ENCODE measurements around the gene SPPL2B.
"Not testable (repeated sequence)": the region's sequence is repeated elsewhere in the genome, so short reads cannot be mapped to it uniquely, and the experiment has no call there.

SPPL2B gene

GRCh38 chr19:2338751-2339643 is 10.5 kb downstream of the SPPL2B start:
- DNase-seq: no peak

GRCh38 chr19:2339644-2340310 is 11.3 kb downstream of the SPPL2B start:
- DNase-seq: no peak

DNA sequence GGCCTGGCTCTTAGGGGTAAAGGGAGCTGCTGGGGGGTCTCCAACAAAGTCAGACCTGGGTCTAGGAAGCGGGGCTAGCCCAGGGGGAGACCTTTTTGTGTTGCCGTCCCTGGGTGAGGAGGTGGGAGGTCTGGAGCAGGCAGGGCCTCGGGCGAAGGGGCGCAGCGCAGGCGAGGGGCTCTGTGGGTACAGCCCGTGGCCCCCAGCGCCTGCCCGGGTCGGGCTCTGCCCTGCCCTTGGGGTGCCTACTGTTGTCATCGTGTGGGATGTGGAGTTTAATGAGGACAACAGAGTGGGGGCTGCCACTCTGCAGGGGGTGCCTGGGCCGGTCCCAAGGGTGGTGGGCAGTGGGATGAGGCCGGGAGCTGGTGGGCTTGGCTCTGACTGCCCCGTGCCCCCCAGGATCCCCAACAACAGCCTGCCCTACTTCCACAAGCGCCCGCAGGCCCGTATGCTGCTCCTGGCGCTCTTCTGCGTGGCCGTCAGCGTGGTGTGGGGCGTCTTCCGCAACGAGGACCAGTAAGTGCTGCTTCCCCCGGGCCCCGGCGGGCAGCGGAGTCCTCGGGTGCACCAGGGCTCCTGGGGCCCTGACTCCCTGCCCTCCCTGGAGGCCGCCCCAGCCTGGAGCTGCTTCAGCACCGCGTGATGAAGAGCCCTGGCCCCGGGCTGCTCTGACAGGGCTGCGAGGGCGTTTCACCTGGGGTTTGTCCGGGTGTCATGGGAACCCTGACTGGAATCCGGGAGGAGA is 12.2 kb downstream of the SPPL2B start:
- DNase-seq: no peak

DNA sequence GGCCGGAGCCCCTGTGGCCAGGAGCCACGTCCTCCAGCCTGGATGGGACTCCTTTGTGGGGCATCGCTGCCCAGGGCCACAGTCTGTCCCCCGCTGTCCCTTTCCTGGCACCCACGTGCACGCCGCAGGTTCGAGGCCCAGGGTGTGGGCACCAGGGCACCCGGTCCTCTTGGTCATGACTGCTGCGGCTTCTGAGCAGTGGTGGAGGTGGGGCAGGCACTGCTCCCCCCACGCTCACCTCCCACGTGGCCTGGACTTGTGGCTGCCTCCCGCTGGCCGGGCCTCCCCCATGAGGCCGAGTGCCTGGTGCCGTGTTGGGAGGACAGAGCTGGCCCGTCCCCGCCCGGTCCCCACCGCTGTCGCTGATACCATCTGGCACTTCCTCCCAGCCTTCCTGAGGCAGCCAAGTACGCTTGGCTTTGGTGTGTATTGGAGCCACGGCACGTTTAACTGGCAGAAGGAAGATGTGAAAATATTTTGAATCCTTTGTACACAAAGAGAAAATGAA is 12.8 kb downstream of the SPPL2B start:
- no peak for DNase-seq

- DNase-seq: no peak
Measured at GRCh38 chr19:2341982-2342381, 13.5 kb downstream of the SPPL2B start.

DNA sequence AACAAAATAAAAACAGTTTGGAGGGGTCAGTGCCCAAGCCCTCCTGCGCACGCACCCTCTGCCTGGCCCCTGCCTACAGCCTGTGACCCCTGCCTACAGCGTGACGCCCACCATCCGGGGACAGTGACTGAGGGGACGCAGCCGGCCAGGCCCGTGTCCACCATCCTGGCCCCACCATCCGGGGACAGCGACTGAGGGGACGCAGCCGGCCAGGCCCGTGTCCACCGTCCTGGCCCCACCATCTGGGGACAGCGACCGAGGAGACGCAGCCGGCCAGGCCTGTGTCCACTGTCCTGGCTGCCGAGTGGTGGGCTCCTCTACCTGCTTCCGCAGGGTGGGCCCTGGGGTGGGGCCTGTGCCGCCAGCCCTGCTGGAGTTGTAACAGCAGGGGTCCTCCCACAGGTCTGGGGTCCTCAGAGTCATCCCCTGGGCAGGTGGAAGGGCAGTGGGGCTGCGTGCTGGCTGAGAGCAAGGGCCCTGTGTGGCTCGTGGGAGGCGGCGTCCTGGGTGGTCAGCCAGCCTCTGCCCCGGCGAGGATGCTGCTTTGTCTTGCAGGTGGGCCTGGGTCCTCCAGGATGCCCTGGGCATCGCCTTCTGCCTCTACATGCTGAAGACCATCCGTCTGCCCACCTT is 14.3 kb downstream of the SPPL2B start:
- no peak for DNase-seq

DNA sequence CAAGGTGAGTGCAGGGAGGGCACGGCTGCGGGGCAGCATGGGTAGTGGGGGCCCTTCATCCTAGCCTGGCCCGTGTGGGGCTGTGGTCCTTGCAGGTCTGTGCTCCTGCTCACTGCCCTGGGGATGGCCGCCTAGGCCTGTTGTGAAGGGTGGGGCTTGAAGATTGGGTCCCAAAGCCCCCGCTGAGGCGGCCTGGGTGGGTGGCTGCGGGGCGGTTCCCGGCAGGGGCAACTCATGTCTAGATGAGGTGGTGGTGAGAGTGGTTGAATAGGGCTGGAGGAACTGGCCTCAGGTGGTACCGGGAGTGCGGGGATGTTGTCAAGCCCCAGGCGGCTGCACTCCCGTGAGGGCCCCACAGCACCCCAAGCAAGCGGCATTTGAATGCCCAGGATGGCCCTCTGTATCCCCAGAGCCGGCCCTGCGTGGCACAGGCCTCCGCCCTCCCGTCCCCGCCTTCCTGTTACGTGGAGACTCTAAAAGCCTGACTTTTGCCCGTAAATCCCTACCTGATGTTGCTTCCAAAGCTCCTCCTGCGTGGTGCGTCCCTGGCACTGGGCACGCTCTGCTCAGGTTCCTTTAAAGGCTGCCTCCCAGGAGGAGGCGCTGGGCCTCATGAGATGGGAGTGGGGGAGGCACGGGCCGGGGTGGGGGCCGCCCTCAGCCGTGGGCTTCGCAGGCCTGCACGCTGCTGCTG is 15.0 kb downstream of the SPPL2B start:
- DNase-seq: no peak

GRCh38 chr19:2344381-2344870 is 15.9 kb downstream of the SPPL2B start:
- no peak for DNase-seq

DNA sequence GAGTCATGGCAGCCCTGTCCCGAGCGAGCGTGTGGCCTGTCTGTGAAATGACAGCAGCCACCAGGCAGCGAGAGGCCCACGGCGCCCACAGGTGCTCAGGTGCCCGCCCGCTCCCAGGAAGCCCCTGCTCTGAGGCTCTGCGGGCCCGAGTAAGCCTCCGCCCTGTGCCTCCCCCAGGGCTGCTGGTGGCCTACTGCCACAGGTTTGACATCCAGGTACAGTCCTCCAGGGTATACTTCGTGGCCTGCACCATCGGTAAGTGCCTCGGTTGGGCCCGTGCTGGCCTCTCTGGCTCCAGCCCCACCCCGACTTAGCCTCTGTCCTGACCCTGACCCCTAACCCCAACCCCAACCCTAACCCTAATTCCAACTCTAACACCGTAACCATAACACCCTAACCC is 16.6 kb downstream of the SPPL2B start:
- DNase-seq: no peak

- no peak for DNase-seq
Measured at GRCh38 chr19:2345794-2346663, 17.5 kb downstream of the SPPL2B start.

DNA sequence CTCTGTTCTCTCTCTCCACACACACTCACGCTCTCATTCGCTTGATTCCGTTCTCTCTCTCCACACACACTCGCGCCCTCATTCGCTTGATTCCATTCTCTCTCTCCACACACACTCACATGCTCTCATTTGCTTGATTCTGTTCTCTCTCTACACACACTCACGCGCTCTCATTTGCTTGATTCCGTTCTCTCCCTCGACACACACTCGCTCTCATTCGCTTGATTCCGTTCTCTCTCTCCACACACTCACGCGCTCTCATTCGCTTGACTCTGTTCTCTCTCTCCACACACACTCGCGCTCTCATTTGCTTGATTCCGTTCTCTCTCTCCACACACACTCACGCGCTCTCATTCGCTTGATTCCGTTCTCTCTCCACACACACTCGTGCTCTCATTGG is 21.3 kb downstream of the SPPL2B start:
- not testable (repeated sequence) for DNase-seq

GRCh38 chr19:2350656-2351055 is 22.2 kb downstream of the SPPL2B start:
- DNase-seq: no peak

GRCh38 chr19:2351591-2351990 is 23.1 kb downstream of the SPPL2B start:
- no peak for DNase-seq

DNA sequence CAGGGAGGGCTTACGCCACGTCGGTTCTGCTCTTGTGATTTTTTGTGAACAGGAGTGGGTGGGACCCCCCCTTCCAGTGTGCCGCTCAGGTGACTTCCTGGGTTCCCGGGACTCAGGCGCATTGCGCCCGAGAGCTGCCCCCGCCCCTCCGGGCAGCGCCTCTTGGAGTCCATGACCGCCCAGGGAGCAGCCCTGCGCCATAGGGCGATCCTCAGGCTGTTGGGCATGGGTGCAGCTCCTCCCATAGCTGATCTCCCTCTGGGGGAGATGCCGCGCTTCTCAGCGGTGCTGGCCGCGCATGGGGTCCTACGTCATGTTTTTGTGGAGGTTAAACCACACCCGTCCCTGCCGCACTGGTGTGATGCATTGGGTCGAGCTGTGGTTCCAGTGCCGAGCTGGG is 23.6 kb downstream of the SPPL2B start:
- DNase-seq: no peak

GRCh38 chr19:2353159-2353886 is 24.8 kb downstream of the SPPL2B start:
- DNase-seq: no peak

DNA sequence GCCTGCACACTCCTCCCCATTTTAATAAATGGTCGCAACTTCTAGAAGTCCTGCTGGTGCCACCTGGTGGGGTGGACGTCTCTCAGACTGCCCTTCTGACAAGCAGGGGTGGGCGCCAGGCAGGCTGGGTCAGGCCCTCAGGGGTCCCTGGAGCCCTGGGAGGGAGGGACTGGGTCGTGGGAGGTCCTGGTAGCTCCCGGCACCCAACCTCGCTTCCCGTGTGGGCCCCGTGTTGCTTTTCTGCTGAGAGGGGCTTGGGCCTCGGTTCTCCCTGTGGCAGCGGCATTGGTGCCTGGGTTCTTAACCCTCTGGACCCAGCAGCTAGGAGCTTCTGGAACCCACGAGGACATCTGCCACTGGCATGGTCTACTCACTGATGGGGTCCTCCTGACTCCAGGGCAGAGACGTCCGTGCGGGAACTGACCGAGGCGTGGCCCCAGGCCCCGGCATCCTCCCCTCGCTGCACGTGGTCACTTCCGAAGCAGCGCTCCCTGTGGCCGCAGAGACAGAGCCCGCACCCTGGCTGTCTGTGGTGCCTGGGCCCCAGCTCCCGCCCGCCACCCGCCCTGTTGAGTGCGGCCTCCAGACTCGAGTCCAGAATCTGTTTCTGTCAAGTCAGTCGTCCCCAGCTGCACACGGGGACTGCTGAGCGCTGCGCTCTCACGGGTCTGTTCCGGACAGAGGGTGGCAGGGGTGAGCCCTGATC is 25.6 kb downstream of the SPPL2B start:
- DNase-seq: no peak

GRCh38 chr19:2354670-2355069 is 26.2 kb downstream of the SPPL2B start:
- no peak for DNase-seq

- no peak for DNase-seq
Measured at GRCh38 chr19:2355168-2356035, 26.9 kb downstream of the SPPL2B start.

All from NCI-H1417 treated with DMSO at 0.1 percent for 48 hours (cell line).